Skeletal muscle satellite cell (primary cell): ENCODE data around the gene ERN1.

ENCODE experiments used
- H3K27me3 ChIP-seq: 2 replicates; pipeline ENCODE4 v1.7.0; 2013; ENCODE audit warnings: low read length; ENCODE audit not compliant: control insufficient read depth, insufficient read depth
- H3K36me3 ChIP-seq: 2 replicates; pipeline ENCODE4 v1.7.0; 2013; ENCODE audit warnings: mild to moderate bottlenecking, control low read depth, low read length; ENCODE audit not compliant: insufficient read depth
- H3K4me1 ChIP-seq: 2 replicates; pipeline ENCODE4 v1.7.0; 2013; ENCODE audit warnings: low read length; ENCODE audit not compliant: control insufficient read depth, insufficient read depth
- H3K4me2 ChIP-seq: 2 replicates; pipeline ENCODE4 v1.7.0; 2013; ENCODE audit warnings: mild to moderate bottlenecking, low read length
- H3K4me3 ChIP-seq: 2 replicates; pipeline ENCODE4 v1.7.0; 2013; ENCODE audit warnings: low read length
- H3K9ac ChIP-seq: 2 replicates; pipeline ENCODE4 v1.7.0; 2013; ENCODE audit warnings: mild to moderate bottlenecking, low read depth, low read length, moderate library complexity
- H3K9me3 ChIP-seq: replicated peaks from 2 replicates; pipeline ENCODE4 v1.7.0; 2013; ENCODE audit warnings: mild to moderate bottlenecking, control low read depth, low read length

Gene ERN1

DNA sequence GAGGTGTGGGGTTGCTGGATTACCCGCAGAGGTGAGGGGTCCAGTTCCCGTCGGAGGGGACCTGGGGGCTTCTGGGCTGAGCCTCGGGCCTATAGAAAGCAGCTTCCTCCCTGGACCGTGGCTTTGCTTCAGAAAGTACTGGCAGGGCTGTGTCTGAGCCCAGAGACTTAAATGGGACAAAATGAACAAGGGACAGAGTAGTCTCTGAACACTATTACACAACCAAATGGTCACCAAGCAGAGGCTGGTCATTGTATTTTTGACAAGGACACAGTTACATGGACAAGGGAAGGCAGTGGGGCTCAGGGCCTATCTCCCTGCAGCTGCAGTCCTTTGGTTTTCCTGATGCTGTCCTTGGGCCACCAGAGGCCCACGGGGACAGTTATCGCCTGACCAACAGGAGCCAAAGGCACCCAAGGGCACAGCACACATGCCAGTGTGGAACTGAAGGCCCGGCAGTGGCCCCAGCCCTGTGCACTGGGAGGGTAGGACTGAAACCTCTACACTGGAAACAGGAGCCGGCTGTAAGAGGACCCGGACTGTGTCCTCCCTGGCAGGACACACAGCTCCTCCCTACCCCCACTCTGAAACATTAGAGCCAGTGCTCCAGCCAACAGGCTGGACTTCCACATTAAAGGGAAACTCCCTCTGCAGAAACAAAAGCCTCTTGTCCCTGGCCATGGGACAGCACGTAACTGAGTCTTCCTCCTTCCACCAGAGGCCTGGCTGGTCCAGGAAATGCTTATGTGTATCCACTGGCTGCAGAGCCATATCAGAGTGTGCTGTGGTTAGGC, 26.0 kb upstream of the ERN1 start:
- Histone ChIP-seq H3K9me3 (no peaks in the 10 kb centered on the region), H3K36me3 (peaks cover 15% of the 10 kb centered on the region), H3K27me3 (no peaks in the 10 kb centered on the region), H3K4me2 (no peak overlapping the region), H3K4me1 (peaks cover 11% of the 10 kb centered on the region), H3K9ac (no peak overlapping the region), H3K4me3 (no peak overlapping the region)

DNA sequence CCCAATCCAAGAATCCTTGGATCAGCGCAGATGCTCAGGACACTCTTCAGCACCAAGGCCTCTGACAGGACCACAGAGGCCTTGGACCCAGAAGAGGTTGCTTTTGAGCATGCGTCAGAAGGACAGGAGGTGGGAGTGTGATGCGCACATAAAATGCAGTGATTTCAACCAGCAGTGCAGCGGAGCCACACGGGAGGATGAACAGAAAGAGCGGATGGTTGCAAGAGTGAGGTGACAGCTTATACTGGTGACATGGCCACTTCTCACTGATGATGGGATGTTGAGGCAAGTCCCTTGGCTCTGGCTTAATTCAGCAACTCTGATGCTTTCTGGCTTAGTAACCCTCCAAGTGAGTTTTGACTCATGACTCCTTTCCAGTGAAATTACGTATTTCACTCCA, 25.2 kb upstream of the ERN1 start:
- H3K9me3 ChIP-seq: no peaks in the 10 kb centered on the region
- H3K4me1 ChIP-seq: peaks cover 17% of the 10 kb centered on the region
- no peak overlapping the region for H3K4me2 ChIP-seq
- H3K9ac ChIP-seq: no peak overlapping the region
- H3K4me3 ChIP-seq: no peak overlapping the region
- H3K27me3 ChIP-seq: no peaks in the 10 kb centered on the region
- peaks cover 15% of the 10 kb centered on the region for H3K36me3 ChIP-seq

DNA sequence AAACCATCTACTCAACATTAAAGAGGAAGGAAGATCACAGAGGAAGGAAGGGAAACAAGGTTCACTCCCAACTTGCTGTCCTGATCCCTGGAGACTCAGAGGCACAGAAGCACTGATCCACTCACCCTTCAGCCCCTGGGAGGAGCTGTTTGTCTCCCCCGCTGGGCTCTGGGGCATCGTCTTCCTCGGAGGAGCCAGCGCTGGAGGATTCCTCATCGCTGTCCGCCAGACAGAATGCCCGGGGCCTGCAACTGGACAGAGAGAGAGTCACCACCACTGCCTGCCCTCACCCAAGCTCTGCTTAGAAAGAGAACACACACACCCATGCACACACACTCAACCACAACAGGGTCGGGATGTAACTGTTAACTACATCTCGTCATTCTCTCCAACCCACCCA, 24.8 kb upstream of the ERN1 start:
- no peak overlapping the region for H3K4me3 ChIP-seq
- H3K4me1 ChIP-seq: peaks cover 20% of the 10 kb centered on the region
- H3K9me3 ChIP-seq: no peaks in the 10 kb centered on the region
- H3K27me3 ChIP-seq: no peaks in the 10 kb centered on the region
- H3K9ac ChIP-seq: no peak overlapping the region
- H3K4me2 ChIP-seq: no peak overlapping the region
- peaks cover 15% of the 10 kb centered on the region for H3K36me3 ChIP-seq

DNA sequence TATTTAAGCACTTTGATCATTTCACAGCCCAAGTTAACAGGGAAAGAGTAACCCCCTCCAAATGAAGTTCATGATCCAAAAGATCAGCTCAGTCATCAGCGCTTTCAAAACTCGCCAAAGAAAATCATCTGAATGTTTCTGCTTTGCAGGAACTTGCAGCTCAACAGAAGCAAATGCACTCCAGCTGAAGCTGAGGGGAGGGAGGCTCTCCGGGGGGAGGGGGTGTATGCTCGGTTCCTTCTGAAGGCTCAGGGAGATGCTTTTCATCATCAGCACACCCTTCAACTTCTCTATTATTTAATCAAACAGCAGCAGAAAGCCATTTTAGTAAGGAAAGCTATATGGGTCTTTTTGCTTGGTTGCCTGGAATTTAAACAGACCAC, 24.4 kb upstream of the ERN1 start:
- H3K4me3 ChIP-seq: no peak overlapping the region
- H3K9ac ChIP-seq: no peak overlapping the region
- no peaks in the 10 kb centered on the region for H3K9me3 ChIP-seq
- peaks cover 20% of the 10 kb centered on the region for H3K4me1 ChIP-seq
- H3K4me2 ChIP-seq: no peak overlapping the region
- no peaks in the 10 kb centered on the region for H3K27me3 ChIP-seq
- H3K36me3 ChIP-seq: peaks cover 15% of the 10 kb centered on the region

DNA sequence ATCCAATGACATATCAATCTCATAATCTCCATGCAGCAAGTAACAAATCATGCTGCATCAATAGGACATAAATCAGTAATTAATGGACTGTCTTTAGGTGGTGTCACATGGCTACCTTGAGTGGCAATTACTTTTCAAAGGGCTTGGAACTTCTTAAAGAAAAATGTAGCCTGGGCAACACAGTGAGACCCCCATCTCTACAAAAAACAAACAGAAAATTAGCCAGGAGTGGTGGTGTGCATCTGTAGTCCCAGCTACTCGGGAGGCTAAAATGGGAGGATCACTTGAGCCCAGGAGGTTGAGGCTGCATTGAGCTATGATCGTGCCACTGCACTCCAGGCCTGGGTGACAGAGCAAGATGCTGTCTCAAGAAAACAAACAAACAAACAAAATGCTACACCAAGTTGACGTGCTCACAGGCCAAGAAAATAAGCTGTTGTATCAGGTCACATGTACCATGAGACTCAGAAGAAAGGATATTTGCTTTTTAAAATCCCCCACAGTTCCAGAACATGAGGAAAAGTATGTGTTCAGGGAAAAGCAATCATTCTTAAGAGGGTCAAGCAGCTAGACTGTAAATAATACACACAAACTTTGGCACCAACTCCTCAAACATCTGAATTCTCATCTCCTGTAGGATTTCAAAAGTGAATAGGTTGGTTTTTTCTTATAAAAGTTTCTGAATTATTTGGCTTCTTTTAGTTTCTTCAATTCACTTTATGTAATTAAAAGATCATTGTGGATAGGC, 23.8 kb upstream of the ERN1 start:
- no peak overlapping the region for H3K9ac ChIP-seq
- H3K4me1 ChIP-seq: peaks cover 20% of the 10 kb centered on the region
- no peaks in the 10 kb centered on the region for H3K9me3 ChIP-seq
- H3K4me2 ChIP-seq: no peak overlapping the region
- no peak overlapping the region for H3K4me3 ChIP-seq
- H3K36me3 ChIP-seq: peaks cover 15% of the 10 kb centered on the region
- no peaks in the 10 kb centered on the region for H3K27me3 ChIP-seq

DNA sequence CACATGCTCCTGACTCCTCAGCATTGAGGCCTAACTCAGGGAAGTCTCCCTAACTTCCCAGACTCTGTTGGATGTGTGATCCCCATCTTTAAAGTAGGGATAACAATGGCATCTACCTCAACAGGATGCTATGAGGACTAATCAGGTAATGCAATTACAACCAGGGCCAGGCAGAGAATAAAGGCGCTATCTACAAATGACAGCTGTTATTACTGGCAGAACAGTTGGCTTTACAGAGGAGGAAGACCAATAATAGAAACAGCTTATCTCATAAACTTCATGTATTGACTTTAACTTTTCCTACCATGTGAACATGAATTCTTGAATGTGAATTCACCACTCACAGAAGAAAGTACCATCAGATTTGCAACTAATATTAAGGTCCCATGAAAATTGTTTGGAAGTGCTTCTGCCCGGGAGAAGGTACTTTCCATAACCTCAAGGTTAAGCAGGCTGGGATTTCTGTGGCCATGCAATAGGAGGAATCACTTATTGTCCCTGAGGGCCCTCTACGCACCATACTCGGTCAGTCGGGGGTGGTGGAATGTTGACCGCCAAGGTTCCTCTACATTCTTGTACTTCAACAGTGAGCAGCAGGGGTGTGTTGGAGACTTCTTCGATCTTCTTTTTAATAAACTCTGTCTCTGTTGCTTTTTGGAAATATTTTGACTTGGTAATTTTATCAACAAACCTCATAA, 22.6 kb upstream of the ERN1 start:
- Histone ChIP-seq H3K4me1 (peaks cover 20% of the 10 kb centered on the region), H3K9ac (no peak overlapping the region), H3K36me3 (peaks cover 15% of the 10 kb centered on the region)

DNA sequence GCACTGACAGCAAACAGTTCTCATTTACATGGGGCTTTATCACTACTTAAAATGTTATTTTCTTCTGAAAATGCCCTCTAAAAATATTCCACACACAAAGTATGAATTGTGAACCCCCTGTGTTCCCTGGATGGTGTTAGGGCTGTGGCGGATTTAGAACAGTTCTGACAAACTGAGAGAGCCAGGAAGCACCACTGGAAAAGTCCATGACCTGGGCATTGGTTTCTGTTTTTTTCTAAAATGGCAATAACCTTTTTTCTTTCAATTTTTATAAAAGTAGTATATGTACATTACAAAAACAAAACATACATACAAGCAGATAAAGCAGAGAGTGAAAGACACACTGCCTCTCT, 21.0 kb upstream of the ERN1 start:
- H3K9ac ChIP-seq: no peak overlapping the region
- peaks cover 20% of the 10 kb centered on the region for H3K36me3 ChIP-seq
- H3K4me3 ChIP-seq: no peak overlapping the region
- no peak overlapping the region for H3K4me2 ChIP-seq
- no peaks in the 10 kb centered on the region for H3K9me3 ChIP-seq
- H3K27me3 ChIP-seq: no peaks in the 10 kb centered on the region
- H3K4me1 ChIP-seq: peaks cover 22% of the 10 kb centered on the region

More for the DNA sequence above, 22.6 kb upstream of the ERN1 start:
- Histone ChIP-seq H3K4me2 (no peak overlapping the region), H3K4me3 (no peak overlapping the region), H3K9me3 (no peaks in the 10 kb centered on the region), H3K27me3 (no peaks in the 10 kb centered on the region)

DNA sequence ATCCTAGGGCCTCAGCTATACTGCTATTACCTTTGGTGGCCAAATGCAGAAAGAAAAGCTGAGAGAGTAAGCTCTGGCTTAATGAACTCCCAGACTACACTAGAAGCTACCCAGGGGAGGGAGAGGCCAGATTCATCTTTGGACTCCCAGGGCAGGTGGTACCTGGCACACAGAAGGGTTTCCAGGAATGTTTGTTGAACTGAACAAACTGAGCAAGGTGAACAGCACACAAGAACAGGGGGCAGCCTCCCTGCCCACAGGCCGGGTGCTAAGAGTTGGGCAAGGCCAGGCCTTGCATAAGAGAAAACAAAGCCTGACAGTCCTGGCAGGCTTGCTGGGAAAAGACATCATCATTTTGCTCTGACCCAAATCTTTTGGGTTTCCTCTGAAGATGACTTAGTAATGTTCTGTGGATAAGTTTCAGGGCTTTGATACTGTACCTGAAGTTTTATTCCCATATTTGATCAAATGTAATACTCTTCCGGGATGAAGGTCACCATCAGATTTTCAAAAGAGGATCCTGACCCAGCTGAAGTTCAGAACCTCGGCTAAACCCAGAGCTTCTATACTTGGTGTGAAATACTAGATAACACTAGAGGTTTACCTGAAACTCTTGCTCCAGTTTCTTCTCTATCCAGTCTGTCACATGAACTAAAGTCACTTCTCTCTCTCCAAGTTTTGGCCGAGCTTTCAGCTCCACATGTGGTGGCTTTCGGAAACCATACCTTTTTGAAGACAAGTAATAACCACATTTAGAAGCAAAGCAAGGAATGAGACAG, 20.5 kb upstream of the ERN1 start:
- peaks cover 20% of the 10 kb centered on the region for H3K36me3 ChIP-seq
- H3K27me3 ChIP-seq: no peaks in the 10 kb centered on the region
- no peak overlapping the region for H3K4me3 ChIP-seq
- H3K9me3 ChIP-seq: no peaks in the 10 kb centered on the region
- H3K9ac ChIP-seq: no peak overlapping the region
- H3K4me1 ChIP-seq: peaks cover 20% of the 10 kb centered on the region
- no peak overlapping the region for H3K4me2 ChIP-seq

DNA sequence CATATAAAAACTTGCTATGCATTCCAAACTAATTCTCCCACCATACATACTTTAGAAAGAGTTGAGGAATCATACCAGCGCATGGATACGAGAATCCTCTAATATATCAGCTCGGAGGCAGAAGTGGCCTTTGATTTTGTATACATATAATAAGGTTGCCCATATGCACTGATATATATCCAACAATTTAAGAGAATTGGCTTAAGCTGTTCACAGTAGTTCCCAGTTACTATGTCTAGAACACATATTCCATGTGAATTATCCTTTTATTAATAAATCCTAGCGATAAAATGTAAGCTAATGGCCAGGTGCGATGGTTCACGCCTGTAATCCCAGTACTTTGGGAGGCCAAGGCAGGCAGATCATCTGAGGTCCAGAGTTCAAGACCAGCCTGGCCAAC, 19.3 kb upstream of the ERN1 start:
- no peak overlapping the region for H3K4me3 ChIP-seq
- H3K4me1 ChIP-seq: peaks cover 24% of the 10 kb centered on the region
- no peaks in the 10 kb centered on the region for H3K9me3 ChIP-seq
- H3K9ac ChIP-seq: no peak overlapping the region
- H3K27me3 ChIP-seq: no peaks in the 10 kb centered on the region
- H3K36me3 ChIP-seq: peaks cover 20% of the 10 kb centered on the region
- H3K4me2 ChIP-seq: no peak overlapping the region

DNA sequence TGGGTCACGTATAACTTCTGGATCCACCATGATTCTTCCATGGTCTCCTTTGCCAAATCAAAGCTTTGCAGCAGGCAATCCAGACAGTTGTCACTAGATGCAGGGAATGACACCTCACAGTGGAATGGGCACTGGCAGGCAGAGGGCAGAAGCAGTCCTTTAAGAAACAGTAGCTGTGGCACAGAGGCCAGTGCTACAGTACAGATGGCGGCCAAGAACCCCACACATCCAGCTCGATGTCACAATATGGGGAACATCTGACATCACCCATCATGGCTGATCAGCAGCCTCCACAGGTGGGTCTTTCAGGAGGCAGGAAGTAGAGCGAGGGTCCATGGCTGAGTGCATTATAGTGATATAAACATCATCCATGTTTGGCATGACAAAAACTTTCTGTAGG, 18.8 kb upstream of the ERN1 start:
- Histone ChIP-seq H3K27me3 (no peaks in the 10 kb centered on the region), H3K4me2 (no peak overlapping the region), H3K9ac (no peak overlapping the region), H3K36me3 (peaks cover 16% of the 10 kb centered on the region), H3K4me3 (no peak overlapping the region), H3K9me3 (no peaks in the 10 kb centered on the region), H3K4me1 (peaks cover 24% of the 10 kb centered on the region)

DNA sequence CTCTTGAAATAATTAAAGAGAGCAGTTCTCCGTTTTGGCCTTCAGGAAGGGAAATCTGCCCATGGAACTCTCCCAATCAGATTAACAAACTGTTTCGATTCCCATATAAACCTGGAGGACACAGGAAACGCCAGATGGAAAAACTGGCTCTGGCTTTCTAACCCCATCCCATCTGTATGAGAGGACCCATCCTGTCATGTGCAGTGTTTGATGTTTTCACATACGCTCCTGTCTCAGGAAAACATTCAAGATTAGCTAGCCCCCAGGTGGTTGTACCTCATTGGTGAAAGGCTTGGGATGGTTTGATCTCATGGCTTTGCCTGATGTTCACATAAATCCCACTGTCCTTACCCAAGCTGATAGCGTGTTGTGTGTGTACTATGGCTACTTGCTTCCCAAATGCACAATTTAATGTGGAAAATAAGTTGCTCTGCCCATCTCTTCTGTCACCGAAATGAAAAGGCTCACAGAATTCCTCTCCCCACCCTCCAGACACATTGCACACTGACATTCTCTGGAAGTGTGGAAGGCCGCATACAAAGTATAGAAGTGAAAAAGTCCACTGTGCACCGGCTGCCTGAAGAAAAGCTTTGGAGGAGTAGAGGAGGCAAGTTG, 18.2 kb upstream of the ERN1 start:
- H3K9ac ChIP-seq: no peak overlapping the region
- H3K4me1 ChIP-seq: peaks cover 24% of the 10 kb centered on the region
- peaks cover 11% of the 10 kb centered on the region for H3K36me3 ChIP-seq
- no peaks in the 10 kb centered on the region for H3K9me3 ChIP-seq
- no peaks in the 10 kb centered on the region for H3K27me3 ChIP-seq
- no peak overlapping the region for H3K4me2 ChIP-seq
- H3K4me3 ChIP-seq: no peak overlapping the region
